Measurements from ENCODE around the gene PLAAT4.

Gene PLAAT4

GRCh38 chr11:63563201-63564055 lies 26.8 kb downstream of the PLAAT4 start, which contains the start of gene PLAAT2:
Gene PLAAT2 (minus strand): TSS chr11:63563379. CDS start chr11:63563324, 55 bp downstream.
- CTCF ChIA-PET = interaction anchor here (0.6 kb wide), 1 partner anchor 21 kb away, joined by 5 read pairs; no protein-coding TSS in a partner anchor

GRCh38 chr11:63564056-63564774 lies 27.6 kb downstream of the PLAAT4 start:
- ChIA-PET CTCF (interaction anchor here (0.6 kb wide), 1 partner anchor 21 kb away, joined by 5 read pairs; no protein-coding TSS in a partner anchor), POLR2A (no interaction called here)
- DNase-seq (ENCODE audit: extremely low spot score) = no peak
- TF ChIP-seq SP1 (IDR thresholded peaks at IDR 0.05) (no peak), SUZ12 (IDR thresholded peaks at IDR 0.05) (no peak), ZNF384 (IDR thresholded peaks at IDR 0.05) (no peak), ELF4 (IDR thresholded peaks at IDR 0.05) (no peak), BHLHE40 (IDR thresholded peaks at IDR 0.05; ENCODE audit: borderline replicate concordance) (no peak), FOXM1 (IDR thresholded peaks at IDR 0.05; ENCODE audit: borderline replicate concordance) (no peak), HDGF (IDR thresholded peaks at IDR 0.05; ENCODE audit: borderline replicate concordance) (no peak), TARDBP (IDR thresholded peaks at IDR 0.05) (no peak), NFRKB (IDR thresholded peaks at IDR 0.05) (no peak)

More at GRCh38 chr11:63563201-63564055, 26.8 kb downstream of the PLAAT4 start, which contains the start of gene PLAAT2:
- DNase-seq (ENCODE audit: extremely low spot score) = no peak
- POLR2A ChIA-PET = no interaction called here
- no peak for TF ChIP-seq FOXK2 (IDR thresholded peaks at IDR 0.05)
- TF ChIP-seq CTBP1 (IDR thresholded peaks at IDR 0.05; ENCODE audit: borderline replicate concordance) = no peak
- no peak for TF ChIP-seq L3MBTL2 (conservative IDR thresholded peaks at IDR 0.05)
- TF ChIP-seq PKNOX1 (IDR thresholded peaks at IDR 0.05) = no peak
- no peak for TF ChIP-seq HDGF (IDR thresholded peaks at IDR 0.05; ENCODE audit: borderline replicate concordance)
- TF ChIP-seq SP1 (IDR thresholded peaks at IDR 0.05) = no peak
- TF ChIP-seq FOXM1 (IDR thresholded peaks at IDR 0.05; ENCODE audit: borderline replicate concordance) = no peak
- TF ChIP-seq SUZ12 (IDR thresholded peaks at IDR 0.05) = no peak
- TF ChIP-seq ELF4 (IDR thresholded peaks at IDR 0.05) = no peak

- no peak for DNase-seq (ENCODE audit: extremely low spot score)
- POLR2A ChIA-PET = no interaction called here
- TF ChIP-seq BHLHE40 (IDR thresholded peaks at IDR 0.05; ENCODE audit: borderline replicate concordance) (no peak), SUZ12 (IDR thresholded peaks at IDR 0.05) (no peak), FOXA1 (IDR thresholded peaks at IDR 0.05) (no peak), SP1 (IDR thresholded peaks at IDR 0.05) (no peak), FOXK2 (IDR thresholded peaks at IDR 0.05) (no peak), TARDBP (IDR thresholded peaks at IDR 0.05) (no peak), FOXM1 (IDR thresholded peaks at IDR 0.05; ENCODE audit: borderline replicate concordance) (no peak), LEF1 (IDR thresholded peaks at IDR 0.05; ENCODE audit: borderline replicate concordance) (no peak), PKNOX1 (IDR thresholded peaks at IDR 0.05) (no peak)
- CTCF ChIA-PET = interaction anchor here (0.7 kb wide), 1 partner anchor 28 kb away, joined by 3 read pairs; no protein-coding TSS in a partner anchor
These were observed 28.3 kb downstream of the PLAAT4 start for GRCh38 chr11:63564784-63565350.

GRCh38 chr11:63567044-63567840 lies 30.6 kb downstream of the PLAAT4 start:
- no peak for DNase-seq (ENCODE audit: extremely low spot score)
- TF ChIP-seq ELF4 (IDR thresholded peaks at IDR 0.05) = no peak
- no peak for TF ChIP-seq NFRKB (IDR thresholded peaks at IDR 0.05)
- TF ChIP-seq TARDBP (IDR thresholded peaks at IDR 0.05) = no peak
- TF ChIP-seq SUZ12 (IDR thresholded peaks at IDR 0.05) = no peak
- no peak for TF ChIP-seq FOXK2 (IDR thresholded peaks at IDR 0.05)
- TF ChIP-seq ZNF384 (IDR thresholded peaks at IDR 0.05) = no peak
- TF ChIP-seq HDGF (IDR thresholded peaks at IDR 0.05; ENCODE audit: borderline replicate concordance) = no peak
- no peak for TF ChIP-seq PKNOX1 (IDR thresholded peaks at IDR 0.05)
- no peak for TF ChIP-seq SP1 (IDR thresholded peaks at IDR 0.05)
- no peak for TF ChIP-seq CTBP1 (IDR thresholded peaks at IDR 0.05; ENCODE audit: borderline replicate concordance)
- TF ChIP-seq ARNT (IDR thresholded peaks at IDR 0.05) = no peak
- TF ChIP-seq BHLHE40 (IDR thresholded peaks at IDR 0.05; ENCODE audit: borderline replicate concordance) = no peak
- no peak for TF ChIP-seq LEF1 (IDR thresholded peaks at IDR 0.05; ENCODE audit: borderline replicate concordance)
- TF ChIP-seq L3MBTL2 (conservative IDR thresholded peaks at IDR 0.05) = no peak
- no peak for TF ChIP-seq FOXA1 (IDR thresholded peaks at IDR 0.05)
- no peak for TF ChIP-seq FOXM1 (IDR thresholded peaks at IDR 0.05; ENCODE audit: borderline replicate concordance)
- POLR2A ChIA-PET = interaction anchor here (0.6 to 0.8 kb wide), 2 partner anchors 20 to 262 kb away, joined by 3 to 4 read pairs; no protein-coding TSS in a partner anchor
- CTCF ChIA-PET = interaction anchor here (0.5 kb wide), 1 partner anchor 95 kb away, joined by 3 read pairs; no protein-coding TSS in a partner anchor

GRCh38 chr11:63569570-63569969 lies 33.0 kb downstream of the PLAAT4 start:
- POLR2A ChIA-PET = no interaction called here
- TF ChIP-seq PKNOX1 (IDR thresholded peaks at IDR 0.05) = no peak
- TF ChIP-seq LEF1 (IDR thresholded peaks at IDR 0.05; ENCODE audit: borderline replicate concordance) = no peak
- no peak for TF ChIP-seq FOXK2 (IDR thresholded peaks at IDR 0.05)
- TF ChIP-seq CTBP1 (IDR thresholded peaks at IDR 0.05; ENCODE audit: borderline replicate concordance) = no peak
- TF ChIP-seq FOXM1 (IDR thresholded peaks at IDR 0.05; ENCODE audit: borderline replicate concordance) = no peak
- no peak for TF ChIP-seq ARNT (IDR thresholded peaks at IDR 0.05)
- TF ChIP-seq TARDBP (IDR thresholded peaks at IDR 0.05) = no peak
- TF ChIP-seq SP1 (IDR thresholded peaks at IDR 0.05) = no peak
- TF ChIP-seq L3MBTL2 (conservative IDR thresholded peaks at IDR 0.05) = no peak
- TF ChIP-seq SUZ12 (IDR thresholded peaks at IDR 0.05) = no peak
- no peak for TF ChIP-seq ELF4 (IDR thresholded peaks at IDR 0.05)
- no peak for DNase-seq (ENCODE audit: extremely low spot score)
- CTCF ChIA-PET = no interaction called here
